Ovary (tissue), 9 donors: ENCODE data around the gene IFITM2. TPM values are rescaled to one million over a fixed set of nuclear protein-coding genes. Genes with fewer than 3 reads are reported as not detected.
A peak's percentile ranks its signal among the peaks of the same experiment; 100 is the strongest.
"Not testable (repeated sequence)": the region's sequence is repeated elsewhere in the genome, so short reads cannot be mapped to it uniquely, and the experiment has no call there.

ENCODE experiments used
- DNase-seq, 5 donors: peaks; one replicate each; pipeline ENCODE4 v3.0.0-alpha.2; 2019 to 2020
- H3K27ac ChIP-seq, 2 donors: fragments of 200-600 bp; one replicate each; pipeline versions ENCODE4 v1.5.1 to v1.8.0; 2019 to 2022
- H3K27me3 ChIP-seq: fragments of 200-600 bp; one replicate; pipeline ENCODE4 v1.8.0; 2022
- H3K36me3 ChIP-seq: fragments of 200-600 bp; sonication (generic); one replicate; pipeline ENCODE4 v1.5.1; 2019
- H3K4me1 ChIP-seq: one replicate; pipeline ENCODE4 v1.8.1; 2013; ENCODE audit warnings: mild to moderate bottlenecking, moderate library complexity; ENCODE audit not compliant: insufficient read depth
- H3K4me3 ChIP-seq: fragments of 200-600 bp; sonication (generic); one replicate; pipeline ENCODE4 v1.5.1; 2017
- H3K9me3 ChIP-seq, 2 donors: fragments of 200-600 bp in 1 of 2; sonication (generic) in 1 of 2; one replicate each; pipeline versions ENCODE4 v1.5.1 to v1.8.1; 2013 to 2019; ENCODE audit warnings: mild to moderate bottlenecking in 1 of 2, moderate library complexity in 1 of 2
- CTCF ChIP-seq, 3 donors: fragments of 450-650 bp in 2 of 3; fragments of 200-600 bp in 1 of 3; IDR thresholded peaks; one replicate each; pipeline versions ENCODE4 v1.5.1 to v1.8.0; 2016 to 2022; ENCODE audit warnings: antibody characterized with exemption in 3 of 3, mild to moderate bottlenecking in 1 of 3
- EP300 ChIP-seq: sonication (generic); formaldehyde crosslinking; IDR thresholded peaks from one replicate; pipeline ENCODE4 v1.6.1; 2017; ENCODE audit warnings: antibody characterized with exemption
- POLR2A ChIP-seq: fragments of 450-650 bp; IDR thresholded peaks from one replicate; pipeline ENCODE4 v1.6.1; 2017; ENCODE audit warnings: antibody characterized with exemption, mild to moderate bottlenecking, moderate library complexity
- WGBS, 3 donors: extraction: QIAGEN DNeasy Blood & Tissue Kit in 1 of 3; methylation state at CpG; one replicate each; pipeline versions ENCODE4 v1.1.5 to v1.1.7; 2013 to 2017; 5-methylcytosine and 5-hydroxymethylcytosine counted together
- intact Hi-C, 4 donors: fragments of 100-400 bp; cut with DNase I; formaldehyde crosslinking; loops; one replicate each; pipeline versions ENCODE4 v1.11.0 to v1.15.1; 2022 to 2023
- polyA plus RNA-seq, 2 donors: library from polyadenylated mRNA; stranded (reverse); fragments of 200-250 nt in 1 of 2; fragments of 350-450 nt in 1 of 2; fragmentation: Illumina TruSeq in 1 of 2; extraction: RNeasy Lipid Tissue Mini Kit (QIAGEN cat#74804) in 1 of 2; gene quantifications; one replicate each; pipeline ENCODE4 v1.2.3, GENCODE V29; 2013 to 2014
- total RNA-seq, 7 donors: library from RNA; depleted of rRNA in 2 of 7; stranded (reverse); fragments of >200 nt in 2 of 7; fragmentation: NEBNext Ultra II Directional in 3 of 7; extraction: Animal tissue kit (Norgen Biotek cat#: 25700) in 3 of 7; gene quantifications; one replicate each; pipeline versions ENCODE4 v1.1.0 to v1.2.4, GENCODE V29; 2016 to 2023
- donor health status: DM: no; HTN: no; CAD: no; lungs with moderate emphysema.
- donor health status: DM: no; HTN: no; CAD: no.
- donor health status: Bipolar disorder and iron deficiency.
- donor health status: DM: yes; HTN: yes; CAD: no.
- donor health status: DM: no; HTN: no; CAD: no.
- donor health status: DM: yes; HTN: yes; CAD: no.

IFITM2 gene
- total and polyA plus RNA-seq, 9 donors: 207 to 1,149 (median 546) TPM

DNA sequence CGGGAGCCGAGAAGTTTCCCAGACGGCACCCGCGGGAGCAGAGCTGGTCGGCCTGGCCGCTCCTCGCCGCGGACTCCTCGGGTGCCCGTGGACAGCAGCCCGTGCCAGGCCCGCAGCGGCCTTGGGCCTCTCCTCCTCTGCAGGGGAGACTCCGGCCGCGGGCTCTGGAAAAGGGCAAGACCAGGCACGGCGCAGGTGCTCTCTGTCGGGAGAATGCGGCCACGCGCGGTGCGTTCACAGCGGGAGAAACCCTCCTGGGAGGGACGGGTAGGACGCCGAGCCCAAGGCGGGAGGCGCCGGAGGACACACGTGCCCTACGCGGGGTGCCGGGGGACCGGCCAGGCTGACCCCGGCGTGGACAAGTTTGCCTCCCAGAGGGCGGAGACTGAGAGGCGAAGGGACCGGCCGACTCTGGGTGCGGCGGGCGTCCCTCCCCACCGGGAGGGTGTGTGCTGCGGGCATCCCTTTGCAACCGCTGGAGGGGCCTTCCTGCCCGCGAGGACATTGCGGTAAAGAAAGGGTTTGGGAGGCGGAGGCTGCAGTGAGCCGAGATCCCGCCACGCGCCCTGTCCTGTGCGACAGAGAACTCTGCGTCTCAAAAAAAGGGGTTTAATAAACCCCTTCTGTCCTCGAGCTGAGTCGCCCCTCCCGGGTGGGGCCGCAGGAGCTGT lies 8.6 kb downstream of the IFITM2 start:
- WGBS, 3 donors: 11 to 32% (median 13%) methylated on average over 40 to 64 of the region's 64 CpGs
- peak overlapping the region; percentile 88 to 89 for H3K27ac ChIP-seq
- DNase-seq: peak in 3 of 5 donors; percentile 48 to 64 (median 63)

GRCh38 chr11:316891-317301 lies 9.3 kb downstream of the IFITM2 start:
- no peak for TF ChIP-seq POLR2A
- TF ChIP-seq EP300: no peak
- no peaks in the 10 kb centered on the region for H3K36me3 ChIP-seq
- no peaks in the 10 kb centered on the region for H3K9me3 ChIP-seq
- H3K4me1 ChIP-seq: peaks cover 14% of the 10 kb centered on the region
- WGBS, 3 donors: 56 to 75% (median 71%) methylated on average over 7 of the region's 7 CpGs
- peak overlapping the region; percentile 18 for H3K4me3 ChIP-seq
- no peaks in the 10 kb centered on the region for H3K27me3 ChIP-seq
- H3K27ac ChIP-seq: peak overlapping the region in 1 of 2 donors; percentile 88
- DNase-seq: no peak
- intact Hi-C loops: no loop called here

More for the DNA sequence above, 8.6 kb downstream of the IFITM2 start:
- H3K4me1 ChIP-seq: peaks cover 15% of the 10 kb centered on the region
- H3K27me3 ChIP-seq: no peaks in the 10 kb centered on the region
- intact Hi-C loops: no loop called here
- peak overlapping the region; percentile 76 for H3K4me3 ChIP-seq
- no peaks in the 10 kb centered on the region for H3K36me3 ChIP-seq
- no peak for TF ChIP-seq POLR2A
- no peak for TF ChIP-seq CTCF (IDR thresholded peaks at IDR 0.05)
- TF ChIP-seq EP300: no peak
- no peaks in the 10 kb centered on the region for H3K9me3 ChIP-seq

DNA sequence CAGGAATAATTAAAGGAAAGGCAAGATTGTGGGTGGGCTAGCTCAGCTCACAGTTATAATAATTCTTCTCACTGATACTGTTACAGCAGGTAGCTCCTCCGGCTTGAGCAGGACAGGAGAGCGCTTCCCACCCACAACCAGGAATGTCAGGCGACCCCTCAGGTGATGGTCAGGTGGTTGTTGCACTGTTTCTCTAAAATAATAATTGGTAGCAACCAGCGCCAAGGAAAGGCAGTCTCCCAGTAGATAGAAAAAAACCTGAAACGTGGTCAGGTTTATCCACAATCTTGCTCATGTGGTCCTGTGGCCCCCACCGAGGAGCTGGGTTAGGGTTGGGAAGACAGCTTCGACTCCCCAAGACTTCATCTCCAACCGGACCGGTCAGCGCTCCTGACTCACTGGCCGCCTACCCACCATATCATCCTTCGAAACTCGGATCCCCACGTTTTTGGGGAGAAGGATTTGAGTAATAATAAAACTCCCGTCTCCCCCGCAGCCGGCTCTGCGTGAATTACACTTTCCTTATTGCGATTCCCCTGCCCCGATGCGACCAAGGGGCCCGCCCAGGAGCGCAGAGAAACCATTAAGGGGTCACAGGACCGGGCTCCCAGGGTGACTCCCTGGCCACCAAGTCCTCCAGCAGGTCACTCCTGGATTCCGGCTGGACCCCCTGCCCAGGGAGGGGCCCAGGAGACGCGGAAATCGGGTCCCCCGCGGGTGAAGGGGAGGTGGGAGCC lies 10.2 kb downstream of the IFITM2 start:
- intact Hi-C loops, H3K27me3 ChIP-seq, H3K36me3 ChIP-seq, H3K9me3 ChIP-seq: not testable (repeated sequence)
- peak overlapping the region; percentile 18 for H3K4me3 ChIP-seq
- peak overlapping the region; percentile 66 to 88 for H3K27ac ChIP-seq
- DNase-seq: peak in 3 of 5 donors; percentile 31 to 44 (median 35)
- 16 to 26% (median 21%) methylated on average over 16 to 19 of the region's 30 CpGs for WGBS, 3 donors
- H3K4me1 ChIP-seq: peaks cover 10% of the 10 kb centered on the region

- peak in 4 of 5 donors; percentile 38 to 67 (median 53) for DNase-seq
- H3K27me3 ChIP-seq, H3K9me3 ChIP-seq, H3K4me1 ChIP-seq, intact Hi-C loops, H3K36me3 ChIP-seq: not testable (repeated sequence)
- WGBS, 3 donors: 0 to 2% methylated on average over 5 to 14 of the region's 79 CpGs; no CpG with 5 or more reads in 1 of the 3 donors
- H3K27ac ChIP-seq: peak overlapping the region; percentile 90 to 91
- H3K4me3 ChIP-seq: peak overlapping the region; percentile 88
Measured at GRCh38 chr11:318405-319120, 10.9 kb downstream of the IFITM2 start.

- peak in 2 of 3 donors; percentile 19 to 24 for TF ChIP-seq CTCF (IDR thresholded peaks at IDR 0.05)
- peak; percentile 17 for TF ChIP-seq POLR2A
- Histone ChIP-seq H3K4me3 (peak overlapping the region; percentile 88), H3K27ac (peak overlapping the region; percentile 90 to 91)
- H3K36me3 ChIP-seq, H3K27me3 ChIP-seq, H3K9me3 ChIP-seq, H3K4me1 ChIP-seq, intact Hi-C loops: not testable (repeated sequence)
- peak in 4 of 5 donors; percentile 50 to 69 (median 57) for DNase-seq
- 1% methylated on average over 12 to 19 of the region's 29 CpGs for WGBS, 3 donors
Measured at GRCh38 chr11:319121-319887, 11.7 kb downstream of the IFITM2 start.
